Metanephros (tissue), 1 donor: Measurements from ENCODE around the gene RSPH1. TPM values are rescaled to one million over a fixed set of nuclear protein-coding genes. Genes with fewer than 3 reads are reported as not detected.

Source experiments
- total RNA-seq: library from RNA; depleted of rRNA; stranded (reverse); fragments of >200 nt; gene quantifications from one replicate; pipeline ENCODE4 v1.2.3, GENCODE V29; 2014

The RSPH1 gene
- 3.2 TPM for total RNA-seq

GRCh38 chr21:42496120-42496838 lies at the start of gene RSPH1:
TSS of gene RSPH1 (minus strand) at chr21:42496224. CDS start at chr21:42496186, 38 bp downstream.

GRCh38 chr21:42513151-42513984 lies 17.3 kb upstream of the RSPH1 start, which contains the start of gene SLC37A1:
TSS of gene SLC37A1 (plus strand) at chr21:42513852. CDS start at chr21:42518455, 4,603 bp downstream.

Other genes starting within 250 kb of the RSPH1 start
- 4.0 TPM for gene TFF3, start 180.8 kb downstream of the RSPH1 start, total RNA-seq
- not detected for gene TFF2, start 145.2 kb downstream of the RSPH1 start, total RNA-seq
- 0.70 TPM for gene TFF1, start 129.7 kb downstream of the RSPH1 start, total RNA-seq
- gene TMPRSS3, start 100.2 kb downstream of the RSPH1 start, total RNA-seq, result 1.5 TPM
- 0.23 TPM for gene UBASH3A, start 92.3 kb downstream of the RSPH1 start, total RNA-seq
- 10.0 TPM for gene SLC37A1, start 17.6 kb upstream of the RSPH1 start, total RNA-seq
- 30.1 TPM for gene PDE9A, start 157.4 kb upstream of the RSPH1 start, total RNA-seq